Bronchial epithelial cell (primary cell): Measurements from ENCODE around the gene TMTC2. TPM values are rescaled to one million over a fixed set of nuclear protein-coding genes. Genes with fewer than 3 reads are reported as not detected.

ENCODE experiments used
- DNase-seq: peaks from one replicate; pipeline ENCODE4 v3.0.0-alpha.2; 2010; ENCODE audit warnings: low read depth
- FAIRE-seq: peaks from 2 replicates; lab custom pipeline; 2011; peaks lifted over from hg19 to GRCh38; lab: Jason Lieb, UNC
- H3K27me3 ChIP-seq: 2 replicates; pipeline ENCODE4 v1.5.1; 2011; ENCODE audit warnings: low read length; ENCODE audit not compliant: control insufficient read depth, insufficient read depth
- H3K36me3 ChIP-seq: 2 replicates; pipeline ENCODE4 v1.5.1; 2011; ENCODE audit warnings: low read length; ENCODE audit not compliant: control insufficient read depth, insufficient read depth
- H3K4me3 ChIP-seq: 2 replicates; pipeline ENCODE4 v1.5.1; 2011; ENCODE audit warnings: mild to moderate bottlenecking, low read depth, low read length, control low read depth
- total RNA-seq: library from RNA; depleted of rRNA; stranded (reverse); fragments of >200 nt; gene quantifications from 2 replicates; pipeline ENCODE4 v1.2.1, GENCODE V29; 2014
- TF ChIP-seq, protein P1 (sequence below): IDR thresholded peaks from 2 replicates; pipeline ENCODE4 v1.5.1; 2011; ENCODE audit warnings: mild to moderate bottlenecking, moderate library complexity, low read length, control low read depth, inconsistent platforms; ENCODE audit not compliant: insufficient read depth, severe bottlenecking

TMTC2 gene
- total RNA-seq, 1 donor from 2014 or later: 10.5 TPM

DNA sequence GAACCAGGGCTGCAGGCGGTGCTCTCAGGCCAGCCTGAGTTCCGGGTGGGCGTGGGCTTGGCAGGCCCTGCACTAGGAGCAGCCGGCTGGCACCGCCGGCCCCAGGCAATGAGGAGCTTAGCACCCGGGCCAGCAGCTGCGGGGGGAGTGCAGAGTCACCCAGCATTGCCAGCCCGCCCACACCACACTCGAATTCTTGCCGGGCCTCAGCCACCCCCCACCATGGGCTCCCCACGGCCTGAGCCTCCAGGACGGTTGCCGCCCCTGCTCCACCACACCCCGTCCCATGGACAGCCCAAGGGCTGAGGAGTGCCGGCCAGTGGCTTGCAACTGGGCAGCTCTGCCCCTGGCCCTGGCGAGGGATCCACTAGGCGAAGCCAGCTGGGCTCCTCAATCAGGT is 453.4 kb downstream of the TMTC2 start:
- FAIRE-seq (no peak), DNase-seq (no peak)
- TF ChIP-seq, protein P1, sequence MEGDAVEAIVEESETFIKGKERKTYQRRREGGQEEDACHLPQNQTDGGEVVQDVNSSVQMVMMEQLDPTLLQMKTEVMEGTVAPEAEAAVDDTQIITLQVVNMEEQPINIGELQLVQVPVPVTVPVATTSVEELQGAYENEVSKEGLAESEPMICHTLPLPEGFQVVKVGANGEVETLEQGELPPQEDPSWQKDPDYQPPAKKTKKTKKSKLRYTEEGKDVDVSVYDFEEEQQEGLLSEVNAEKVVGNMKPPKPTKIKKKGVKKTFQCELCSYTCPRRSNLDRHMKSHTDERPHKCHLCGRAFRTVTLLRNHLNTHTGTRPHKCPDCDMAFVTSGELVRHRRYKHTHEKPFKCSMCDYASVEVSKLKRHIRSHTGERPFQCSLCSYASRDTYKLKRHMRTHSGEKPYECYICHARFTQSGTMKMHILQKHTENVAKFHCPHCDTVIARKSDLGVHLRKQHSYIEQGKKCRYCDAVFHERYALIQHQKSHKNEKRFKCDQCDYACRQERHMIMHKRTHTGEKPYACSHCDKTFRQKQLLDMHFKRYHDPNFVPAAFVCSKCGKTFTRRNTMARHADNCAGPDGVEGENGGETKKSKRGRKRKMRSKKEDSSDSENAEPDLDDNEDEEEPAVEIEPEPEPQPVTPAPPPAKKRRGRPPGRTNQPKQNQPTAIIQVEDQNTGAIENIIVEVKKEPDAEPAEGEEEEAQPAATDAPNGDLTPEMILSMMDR: no peak
- H3K36me3 ChIP-seq: no peaks in the 10 kb centered on the region
- H3K27me3 ChIP-seq: no peaks in the 10 kb centered on the region
- no peak overlapping the region for H3K4me3 ChIP-seq

- no peak for DNase-seq
- no peak for FAIRE-seq
- Histone ChIP-seq H3K27me3 (no peaks in the 10 kb centered on the region), H3K36me3 (no peaks in the 10 kb centered on the region), H3K4me3 (no peak overlapping the region)
- TF ChIP-seq, protein P1: no peak
These were observed 454.8 kb downstream of the TMTC2 start for GRCh38 chr12:83141460-83141994.

DNA sequence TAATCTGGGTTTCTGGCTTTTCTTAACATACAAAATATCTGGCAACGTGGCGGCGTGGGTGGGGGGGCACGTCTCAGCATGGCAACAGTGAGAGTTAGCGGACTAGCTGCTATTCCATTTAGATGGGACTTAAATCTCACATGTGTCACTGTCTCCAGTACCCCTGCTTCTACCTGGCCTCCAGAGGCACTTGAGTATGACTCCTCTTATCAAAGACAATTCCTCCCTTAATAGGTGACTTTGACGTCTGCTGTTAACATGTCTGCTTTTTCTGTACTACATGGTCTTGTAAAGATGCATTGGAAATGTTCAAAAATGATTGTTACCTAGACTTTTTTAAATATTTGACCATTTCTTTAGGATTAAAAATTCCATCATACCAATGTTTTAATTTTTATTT is 456.2 kb downstream of the TMTC2 start:
- FAIRE-seq (no peak), DNase-seq (no peak)
- TF ChIP-seq, protein P1: no peak
- no peaks in the 10 kb centered on the region for H3K36me3 ChIP-seq
- H3K27me3 ChIP-seq: no peaks in the 10 kb centered on the region
- H3K4me3 ChIP-seq: no peak overlapping the region

GRCh38 chr12:83143950-83144349 is 457.2 kb downstream of the TMTC2 start:
- H3K36me3 ChIP-seq: no peaks in the 10 kb centered on the region
- TF ChIP-seq, protein P1: no peak
- FAIRE-seq (no peak), DNase-seq (no peak)
- H3K27me3 ChIP-seq: no peaks in the 10 kb centered on the region
- H3K4me3 ChIP-seq: no peak overlapping the region

- Histone ChIP-seq H3K36me3 (no peaks in the 10 kb centered on the region), H3K4me3 (no peak overlapping the region), H3K27me3 (no peaks in the 10 kb centered on the region)
- no peak for FAIRE-seq
- DNase-seq: no peak
- TF ChIP-seq, protein P1: no peak
These were observed 458.7 kb downstream of the TMTC2 start for GRCh38 chr12:83145325-83145840.

GRCh38 chr12:83147341-83147740 is 460.6 kb downstream of the TMTC2 start:
- FAIRE-seq (no peak), DNase-seq (no peak)
- H3K27me3 ChIP-seq: no peaks in the 10 kb centered on the region
- TF ChIP-seq, protein P1: no peak
- no peak overlapping the region for H3K4me3 ChIP-seq
- H3K36me3 ChIP-seq: no peaks in the 10 kb centered on the region
